ENCODE data around the gene ZNF839.
"Not testable (repeated sequence)": the region's sequence is repeated elsewhere in the genome, so short reads cannot be mapped to it uniquely, and the experiment has no call there.

DNA sequence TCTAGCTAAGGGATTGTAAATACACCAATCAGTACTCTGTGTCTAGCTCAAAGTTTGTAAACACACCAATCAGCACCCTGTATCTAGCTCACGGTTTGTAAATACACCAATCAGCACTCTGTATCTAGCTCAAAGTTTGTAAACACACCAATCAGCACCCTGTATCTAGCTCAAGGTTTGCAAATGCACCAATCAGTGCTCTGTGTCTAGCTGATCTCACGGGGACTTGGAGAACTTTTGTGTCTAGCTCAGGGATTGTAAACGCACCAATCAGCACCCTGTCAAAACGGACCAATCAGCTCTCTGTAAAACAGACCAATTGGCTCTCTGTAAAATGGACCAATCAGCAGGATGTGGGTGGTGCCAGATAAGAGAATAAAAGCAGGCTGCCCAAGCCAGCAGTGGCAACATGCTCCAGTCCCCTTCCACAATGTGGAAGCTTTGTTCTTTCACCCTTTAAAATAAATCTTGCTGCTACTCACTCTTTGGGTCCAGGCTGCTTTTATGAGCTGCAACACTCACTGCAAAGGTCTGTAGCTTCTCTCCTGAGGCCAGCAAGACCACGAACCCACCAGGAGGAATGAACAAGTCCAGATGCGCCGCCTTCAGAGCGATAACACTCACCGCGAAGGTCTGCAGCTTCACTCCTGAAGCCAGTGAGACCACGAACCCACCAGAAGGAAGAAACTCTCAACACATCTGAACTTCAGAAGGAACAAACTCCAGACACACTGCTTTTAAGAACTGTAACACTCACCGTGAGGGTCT, 21.1 kb upstream of the ZNF839 start:
- TF ChIP-seq, protein P1, sequence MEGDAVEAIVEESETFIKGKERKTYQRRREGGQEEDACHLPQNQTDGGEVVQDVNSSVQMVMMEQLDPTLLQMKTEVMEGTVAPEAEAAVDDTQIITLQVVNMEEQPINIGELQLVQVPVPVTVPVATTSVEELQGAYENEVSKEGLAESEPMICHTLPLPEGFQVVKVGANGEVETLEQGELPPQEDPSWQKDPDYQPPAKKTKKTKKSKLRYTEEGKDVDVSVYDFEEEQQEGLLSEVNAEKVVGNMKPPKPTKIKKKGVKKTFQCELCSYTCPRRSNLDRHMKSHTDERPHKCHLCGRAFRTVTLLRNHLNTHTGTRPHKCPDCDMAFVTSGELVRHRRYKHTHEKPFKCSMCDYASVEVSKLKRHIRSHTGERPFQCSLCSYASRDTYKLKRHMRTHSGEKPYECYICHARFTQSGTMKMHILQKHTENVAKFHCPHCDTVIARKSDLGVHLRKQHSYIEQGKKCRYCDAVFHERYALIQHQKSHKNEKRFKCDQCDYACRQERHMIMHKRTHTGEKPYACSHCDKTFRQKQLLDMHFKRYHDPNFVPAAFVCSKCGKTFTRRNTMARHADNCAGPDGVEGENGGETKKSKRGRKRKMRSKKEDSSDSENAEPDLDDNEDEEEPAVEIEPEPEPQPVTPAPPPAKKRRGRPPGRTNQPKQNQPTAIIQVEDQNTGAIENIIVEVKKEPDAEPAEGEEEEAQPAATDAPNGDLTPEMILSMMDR (IDR thresholded peaks at IDR 0.05) = not testable (repeated sequence)
- TF ChIP-seq POLR2A (IDR thresholded peaks at IDR 0.05) = not testable (repeated sequence)
